Upper lobe of right lung (tissue), 1 donor: ENCODE data around the gene CCDC112. TPM values are rescaled to one million over a fixed set of nuclear protein-coding genes. Genes with fewer than 3 reads are reported as not detected.
"Not testable (repeated sequence)": the region's sequence is repeated elsewhere in the genome, so short reads cannot be mapped to it uniquely, and the experiment has no call there.

Experiments
- ATAC-seq: fragments of 200-7000 bp; cut with Tn5 transposase; one replicate; pipeline ENCODE4 v1.9.1; 2020; ENCODE audit warnings: mild to moderate bottlenecking, moderate library complexity
- DNase-seq: peaks from one replicate; pipeline ENCODE4 v3.0.0-alpha.2; 2020
- H3K27ac ChIP-seq: fragments of 200-600 bp; one replicate; pipeline ENCODE4 v1.8.0; 2022
- H3K27me3 ChIP-seq: fragments of 200-600 bp; one replicate; pipeline ENCODE4 v1.8.0; 2022; ENCODE audit warnings: mild to moderate bottlenecking
- H3K36me3 ChIP-seq: fragments of 200-600 bp; one replicate; pipeline ENCODE4 v1.8.0; 2022
- H3K4me1 ChIP-seq: fragments of 200-600 bp; one replicate; pipeline ENCODE4 v1.8.0; 2022
- H3K4me3 ChIP-seq: fragments of 200-600 bp; one replicate; pipeline ENCODE4 v1.8.0; 2022; ENCODE audit warnings: mild to moderate bottlenecking
- H3K9me3 ChIP-seq: fragments of 200-600 bp; one replicate; pipeline ENCODE4 v1.8.0; 2022
- CTCF ChIP-seq: fragments of 200-600 bp; IDR thresholded peaks from one replicate; pipeline ENCODE4 v1.8.0; 2022; ENCODE audit warnings: antibody characterized with exemption
- intact Hi-C: fragments of 100-400 bp; cut with DNase I; formaldehyde crosslinking; loops from one replicate; pipeline ENCODE4 v1.11.0; 2022
- total RNA-seq: library from RNA; stranded (reverse); fragmentation: NEBNext Ultra II Directional; extraction: Animal tissue kit (Norgen Biotek cat#: 25700); gene quantifications from one replicate; pipeline ENCODE4 v1.2.1, GENCODE V29; 2021
- donor health status: DM: no; HTN: yes; CAD: no; lungs with severe emphysema.

The CCDC112 gene
- total RNA-seq, 1 donor from 2014 or later, result 6.6 TPM

DNA sequence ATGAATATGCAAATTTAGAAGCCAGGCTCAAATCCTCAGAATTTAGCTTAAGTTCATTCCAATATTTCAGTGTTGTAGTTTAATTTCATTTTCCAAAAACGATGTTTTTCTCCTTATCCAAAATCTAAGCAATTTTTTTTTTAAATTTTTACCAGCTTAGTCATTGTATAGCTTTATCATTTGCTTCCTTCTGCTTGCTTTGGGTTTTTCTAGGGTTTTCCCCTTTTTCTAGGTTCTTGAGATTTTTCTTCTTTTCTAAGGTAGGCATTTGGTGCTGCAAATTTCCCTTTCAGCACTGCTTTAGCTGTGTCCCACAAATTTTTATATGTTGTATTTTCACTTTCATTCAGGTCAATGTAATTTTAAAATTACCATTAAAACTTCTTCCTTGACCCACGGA, 34.4 kb upstream of the CCDC112 start:
- intact Hi-C loops, result no loop called here
- H3K27me3 ChIP-seq, result no peaks in the 10 kb centered on the region
- H3K4me1 ChIP-seq, result no peaks in the 10 kb centered on the region
- TF ChIP-seq CTCF, result no peak
- no peaks in the 10 kb centered on the region for H3K9me3 ChIP-seq
- ATAC-seq (no peak), DNase-seq (no peak)
- no peak overlapping the region for H3K4me3 ChIP-seq
- H3K27ac ChIP-seq, result no peak overlapping the region
- H3K36me3 ChIP-seq, result no peaks in the 10 kb centered on the region

DNA sequence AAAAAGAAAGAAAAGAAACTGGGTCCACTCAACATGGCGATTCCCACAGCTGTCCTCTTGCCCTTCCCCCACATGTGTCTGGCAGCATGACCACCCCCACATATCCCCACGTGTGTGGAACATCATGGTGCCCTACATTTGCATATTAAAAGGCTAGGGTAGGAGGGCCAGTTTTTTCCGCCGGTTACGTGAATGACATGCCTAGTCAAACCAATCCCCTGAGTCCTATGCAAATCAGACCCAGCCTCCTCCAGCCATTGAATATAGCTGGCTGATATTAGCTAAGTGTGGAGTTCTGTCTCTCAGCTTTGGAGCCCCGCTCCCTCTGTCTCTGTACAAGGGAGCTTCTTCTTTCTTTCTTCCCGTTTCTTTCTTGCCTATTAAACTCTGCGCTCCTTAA, 33.0 kb upstream of the CCDC112 start:
- no peak overlapping the region for H3K4me3 ChIP-seq
- no peaks in the 10 kb centered on the region for H3K27me3 ChIP-seq
- H3K27ac ChIP-seq, result no peak overlapping the region
- TF ChIP-seq CTCF, result no peak
- H3K36me3 ChIP-seq, result no peaks in the 10 kb centered on the region
- H3K4me1 ChIP-seq, result no peaks in the 10 kb centered on the region
- DNase-seq, result no peak
- intact Hi-C loops, result no loop called here
- no peak for ATAC-seq
- H3K9me3 ChIP-seq, result no peaks in the 10 kb centered on the region

- H3K27me3 ChIP-seq, H3K27ac ChIP-seq, DNase-seq, ATAC-seq, H3K36me3 ChIP-seq, intact Hi-C loops, H3K4me3 ChIP-seq, H3K9me3 ChIP-seq, H3K4me1 ChIP-seq: not testable (repeated sequence)
These were observed 32.3 kb upstream of the CCDC112 start for GRCh38 chr5:115328617-115329274.

DNA sequence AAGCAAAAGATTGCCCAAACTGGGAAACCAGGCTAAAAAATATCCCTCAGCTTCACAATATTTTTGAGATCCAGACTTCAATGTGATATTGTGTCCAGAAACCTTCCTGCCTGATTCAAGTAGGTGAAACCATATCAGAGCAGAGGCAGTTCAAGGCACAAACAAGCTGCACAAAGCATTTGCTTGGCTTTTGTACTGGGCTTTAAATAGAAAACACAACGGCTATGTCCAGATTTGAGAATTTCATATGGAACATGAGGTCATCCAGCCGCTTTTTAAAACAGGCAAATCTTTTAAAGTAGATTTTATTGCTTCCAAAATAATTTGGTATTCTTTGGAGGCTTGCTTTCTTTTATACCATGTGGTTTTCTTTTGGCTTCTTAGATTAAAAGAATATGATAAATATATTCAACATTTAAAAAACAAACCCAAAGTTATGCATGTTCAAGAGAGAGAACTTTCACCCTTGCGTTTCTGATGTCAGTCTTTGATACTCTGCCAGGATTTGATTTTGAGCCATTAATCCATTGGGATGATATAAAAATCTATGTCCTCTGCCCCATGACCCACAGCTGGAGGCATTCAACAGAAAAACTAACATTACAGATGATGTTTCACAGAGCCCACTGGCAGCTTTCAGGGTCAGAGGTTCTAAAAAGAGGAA, 29.0 kb upstream of the CCDC112 start:
- ATAC-seq, result no peak
- TF ChIP-seq CTCF, result no peak
- Histone ChIP-seq H3K36me3 (no peaks in the 10 kb centered on the region), H3K9me3 (no peaks in the 10 kb centered on the region), H3K27ac (no peak overlapping the region), H3K4me3 (no peak overlapping the region), H3K27me3 (no peaks in the 10 kb centered on the region), H3K4me1 (no peaks in the 10 kb centered on the region)
- DNase-seq, result no peak
- intact Hi-C loops, result no loop called here

GRCh38 chr5:115324021-115324420, 27.6 kb upstream of the CCDC112 start:
- intact Hi-C loops, result no loop called here
- TF ChIP-seq CTCF, result no peak
- no peak overlapping the region for H3K4me3 ChIP-seq
- no peaks in the 10 kb centered on the region for H3K27me3 ChIP-seq
- ATAC-seq (no peak), DNase-seq (no peak)
- H3K9me3 ChIP-seq, result no peaks in the 10 kb centered on the region
- H3K36me3 ChIP-seq, result no peaks in the 10 kb centered on the region
- H3K27ac ChIP-seq, result no peak overlapping the region
- no peaks in the 10 kb centered on the region for H3K4me1 ChIP-seq

- TF ChIP-seq CTCF, result no peak
- Histone ChIP-seq H3K27ac (no peak overlapping the region), H3K4me3 (no peak overlapping the region), H3K36me3 (no peaks in the 10 kb centered on the region), H3K9me3 (no peaks in the 10 kb centered on the region), H3K4me1 (no peaks in the 10 kb centered on the region), H3K27me3 (no peaks in the 10 kb centered on the region)
- ATAC-seq (no peak), DNase-seq (no peak)
- intact Hi-C loops, result no loop called here
These were observed 26.3 kb upstream of the CCDC112 start for GRCh38 chr5:115322729-115323128.
